ENCODE results near the gene IQCM.

IQCM gene, protein sequence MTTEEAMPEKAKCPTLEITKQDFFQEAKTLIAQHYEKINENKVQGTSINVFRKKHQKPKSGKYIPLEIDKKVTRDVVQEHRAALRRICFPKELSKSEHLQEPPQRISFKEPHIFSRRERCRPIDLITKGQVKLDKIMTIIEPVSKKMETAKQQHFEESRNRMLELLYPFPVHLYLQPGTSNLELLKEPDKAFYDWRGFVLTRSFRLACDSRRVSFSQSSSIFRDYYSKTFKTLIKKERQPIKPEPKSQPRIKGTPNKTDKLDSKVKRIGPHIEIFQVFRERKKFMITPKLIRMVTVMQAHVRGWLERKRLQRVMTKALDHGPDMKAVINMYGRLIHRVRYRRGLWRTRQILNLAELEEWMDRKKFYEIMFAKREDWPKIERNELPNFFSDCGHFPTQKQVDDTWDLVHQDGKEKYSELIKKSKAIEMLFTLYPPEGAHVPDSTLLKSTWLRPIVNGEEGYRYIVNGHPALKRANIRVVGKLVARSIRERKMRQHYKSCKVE

DNA sequence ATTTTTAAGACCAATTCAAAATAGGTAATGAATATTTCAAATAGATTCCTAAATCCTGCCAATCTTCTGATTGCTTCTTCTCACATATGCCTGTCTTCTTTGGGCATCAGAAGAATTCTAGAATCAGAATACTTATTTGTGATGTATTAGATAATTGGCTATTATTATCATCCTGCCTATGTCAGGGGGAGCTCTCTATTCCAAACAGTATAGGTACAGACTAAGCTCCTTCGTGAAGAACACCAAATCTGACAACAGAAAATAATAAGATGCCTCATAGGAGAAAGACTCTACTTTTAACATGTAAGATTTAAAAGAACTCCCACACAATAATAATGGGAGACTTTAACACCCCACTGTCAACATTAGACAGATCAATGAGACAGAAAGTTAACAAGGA, at the start of gene IQCM:
TSS of gene IQCM (minus strand) at position 101 of the 400 bp plus-strand sequence. CDS start 73,152 bp downstream, outside the sequence.
- no peak for DNase-seq

DNA sequence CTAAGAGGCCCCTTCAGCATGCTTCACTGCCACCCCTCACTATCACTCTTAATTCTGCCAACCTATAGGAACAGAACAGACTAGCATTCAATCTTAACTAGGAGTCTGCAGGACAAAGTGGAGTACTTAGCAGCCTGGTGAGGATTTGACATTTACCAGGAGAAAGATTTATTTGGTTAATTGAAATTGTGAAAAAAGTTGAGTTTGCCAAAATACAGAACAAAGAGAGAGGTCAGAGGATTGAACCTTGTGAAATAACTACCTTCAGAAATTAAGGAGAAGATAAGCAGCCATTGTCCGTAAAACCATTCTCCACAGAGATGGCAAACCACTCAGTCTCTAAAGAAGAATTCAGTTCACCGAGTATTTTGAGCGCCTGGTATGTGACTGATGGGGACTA, 41.8 kb upstream of the IQCM start:
- no peak for DNase-seq

- peak; percentile 34 for DNase-seq
These were observed 30.1 kb upstream of the IQCM start for GRCh38 chr4:149845743-149846142.

DNA sequence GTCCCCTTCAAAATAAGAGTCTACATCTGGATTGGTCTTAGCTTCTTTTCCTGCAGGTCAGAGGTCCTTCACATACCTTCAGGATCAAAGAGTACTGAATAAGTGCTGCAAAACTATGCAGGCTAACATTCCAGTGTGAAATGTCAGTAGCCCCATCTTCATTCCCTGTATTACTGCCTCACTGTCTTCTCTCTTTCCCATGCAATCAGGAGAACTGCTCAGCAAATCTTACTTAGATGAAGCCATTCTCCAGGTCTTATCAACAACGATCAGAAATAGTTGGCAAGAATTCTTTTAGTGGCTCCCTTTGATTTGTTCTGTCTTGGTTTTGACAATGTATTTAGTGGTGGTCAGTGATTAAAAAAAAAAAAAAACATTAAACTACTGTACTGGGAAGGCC, 26.0 kb upstream of the IQCM start:
- no peak for DNase-seq

DNA sequence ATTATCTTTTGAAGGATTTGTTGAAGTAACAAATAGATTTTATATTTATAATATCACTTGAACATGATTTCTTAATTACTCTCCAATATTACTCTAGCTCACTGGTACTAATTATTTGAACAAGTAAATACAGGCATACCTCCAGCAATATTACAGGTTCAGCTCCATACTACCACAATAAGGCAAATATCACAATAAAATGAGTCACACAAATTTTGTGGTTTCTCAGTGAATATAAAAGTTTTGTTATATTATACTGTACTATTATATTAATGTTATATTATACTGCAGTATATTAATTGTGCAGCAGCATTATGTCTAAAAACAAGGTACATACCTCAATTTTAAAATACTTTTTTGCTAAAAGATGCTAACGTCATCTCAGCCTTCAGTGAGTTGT, 22.4 kb upstream of the IQCM start:
- no peak for DNase-seq

- no peak for DNase-seq
These were observed 20.9 kb upstream of the IQCM start for GRCh38 chr4:149836546-149836945.

DNA sequence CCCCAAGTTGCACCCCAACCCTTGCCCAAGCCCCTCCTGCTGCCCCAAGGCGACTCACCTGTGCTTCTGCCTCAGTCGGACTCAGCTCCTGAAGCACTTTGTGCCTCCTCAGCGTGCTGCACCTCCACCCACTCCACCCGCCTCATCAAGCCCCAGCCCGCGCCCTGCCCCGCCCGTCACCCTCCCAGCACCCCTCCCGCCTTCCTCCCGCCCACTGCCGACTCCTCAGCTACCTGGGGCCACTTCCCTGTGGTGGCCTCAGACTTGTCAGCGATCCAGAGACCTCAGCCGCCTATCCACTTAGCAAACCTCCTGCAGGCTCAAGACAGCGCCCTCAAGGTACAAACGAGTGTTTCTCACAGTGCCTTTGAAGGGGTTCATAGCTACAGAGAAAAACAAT, 19.6 kb upstream of the IQCM start:
- no peak for DNase-seq

DNA sequence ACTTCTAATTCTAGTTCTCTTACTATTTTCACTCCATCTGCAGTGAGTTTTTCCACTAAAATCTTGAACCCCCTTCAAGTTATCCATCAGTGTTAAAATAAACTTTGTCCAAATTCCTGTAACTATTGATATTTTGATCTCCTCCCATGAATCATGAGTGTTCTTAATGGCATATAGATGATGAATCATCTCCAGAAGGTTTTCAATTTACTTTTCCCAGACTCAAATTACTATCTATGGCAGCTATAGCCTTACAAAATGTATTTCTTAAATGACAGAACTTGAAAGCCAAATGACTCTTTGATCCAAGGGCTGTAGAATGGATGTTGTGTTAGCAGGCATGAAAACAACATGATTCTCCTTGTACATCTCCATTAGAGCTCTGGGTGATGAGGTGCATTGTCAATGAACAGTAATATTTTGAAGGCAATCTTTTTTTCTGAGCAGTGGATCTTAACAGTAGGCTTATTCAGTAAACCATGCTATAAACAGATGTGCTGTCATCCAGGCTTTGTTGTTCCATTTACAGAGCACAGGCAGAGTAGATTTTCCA, 16.1 kb upstream of the IQCM start:
- no peak for DNase-seq

- no peak for DNase-seq
These were observed 15.2 kb upstream of the IQCM start for GRCh38 chr4:149830823-149831222.

- DNase-seq = no peak
These were observed 9.7 kb upstream of the IQCM start for GRCh38 chr4:149825336-149825735.

DNA sequence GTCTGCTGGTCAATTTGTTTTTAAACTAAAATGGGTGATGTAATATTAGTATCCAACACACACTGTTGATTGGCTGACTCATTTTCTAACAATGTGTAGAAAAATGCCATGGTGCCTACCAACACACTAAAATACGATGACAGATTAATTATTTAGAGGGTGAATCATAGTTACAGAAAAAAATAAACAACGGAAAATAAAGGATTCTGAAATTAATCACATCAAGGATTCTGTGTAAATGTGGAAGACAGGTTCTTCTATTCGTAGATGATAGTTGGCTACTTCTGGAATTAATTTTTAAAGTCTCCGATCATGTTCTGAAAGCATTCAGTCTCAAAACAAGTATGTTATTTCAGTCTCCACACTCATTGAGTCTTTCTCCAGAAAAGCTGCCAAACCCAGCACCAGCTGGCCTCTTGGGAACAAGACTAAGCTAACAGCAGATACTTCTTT, 8.2 kb upstream of the IQCM start:
- no peak for DNase-seq

GRCh38 chr4:149801416-149801815, 14.2 kb downstream of the IQCM start:
- no peak for DNase-seq

- no peak for DNase-seq
These were observed 16.1 kb downstream of the IQCM start for GRCh38 chr4:149799546-149799945.

DNA sequence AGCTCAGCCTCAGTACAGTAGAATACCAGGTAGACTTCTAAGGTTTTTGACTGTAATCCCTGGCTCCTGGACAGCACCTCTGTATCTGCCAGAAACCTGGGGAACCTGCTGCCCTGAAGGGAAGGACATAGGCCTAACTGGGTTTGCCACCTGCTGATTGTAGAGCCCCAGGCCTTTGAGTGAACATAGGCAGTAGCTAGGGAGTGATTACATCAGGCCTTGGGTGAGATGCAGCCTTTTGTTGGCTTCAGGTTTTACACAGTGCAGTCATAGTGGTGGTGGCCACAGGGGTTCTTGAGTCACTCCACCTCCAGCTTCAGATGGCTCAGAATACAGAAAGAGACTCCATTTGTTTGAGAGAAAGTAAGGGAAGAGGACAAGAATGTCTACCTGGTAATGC, 19.3 kb downstream of the IQCM start:
- no peak for DNase-seq

DNA sequence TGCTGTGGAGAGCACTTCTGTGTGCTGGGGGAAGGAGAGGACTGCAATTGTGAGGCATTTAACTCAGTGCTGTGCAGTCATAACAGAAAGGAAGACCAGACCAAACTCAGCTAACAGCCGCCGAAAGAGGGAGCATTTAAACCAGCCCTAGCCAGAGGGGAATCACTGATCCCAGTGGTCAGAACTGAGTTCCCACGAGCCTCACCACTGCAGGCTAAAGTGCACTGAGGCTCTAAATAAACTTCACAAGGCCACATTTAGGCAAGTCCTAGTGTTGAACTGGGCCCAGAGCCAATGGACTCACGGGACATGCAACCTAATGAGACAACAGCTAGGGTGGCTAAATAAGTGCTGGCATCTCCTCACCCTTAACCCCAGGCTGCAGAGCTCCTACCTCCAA, 20.4 kb downstream of the IQCM start:
- DNase-seq = no peak

DNA sequence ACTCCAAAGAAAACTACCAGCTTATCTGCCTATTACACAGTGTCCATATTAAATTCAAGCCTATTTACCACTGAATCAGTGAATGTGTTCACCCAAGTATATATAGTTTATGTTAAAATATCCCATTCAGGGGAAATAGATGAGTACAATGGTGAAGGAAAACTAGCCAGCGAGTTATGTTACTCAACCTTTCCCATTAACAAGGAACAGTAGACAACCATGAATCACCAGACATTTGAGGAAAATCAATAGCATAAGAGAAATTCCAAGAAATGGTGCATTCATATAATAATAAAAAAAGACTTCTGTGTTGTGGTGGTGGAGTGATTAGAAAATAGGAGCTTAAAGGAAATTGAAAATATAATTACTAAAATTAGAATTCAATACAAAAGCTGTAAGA, 21.3 kb downstream of the IQCM start:
- DNase-seq = no peak

GRCh38 chr4:149793459-149793858, 22.2 kb downstream of the IQCM start:
- no peak for DNase-seq

GRCh38 chr4:149791851-149792250, 23.8 kb downstream of the IQCM start:
- no peak for DNase-seq

GRCh38 chr4:149790172-149790907, 25.3 kb downstream of the IQCM start:
- no peak for DNase-seq

GRCh38 chr4:149788300-149788699, 27.3 kb downstream of the IQCM start:
- no peak for DNase-seq

DNA sequence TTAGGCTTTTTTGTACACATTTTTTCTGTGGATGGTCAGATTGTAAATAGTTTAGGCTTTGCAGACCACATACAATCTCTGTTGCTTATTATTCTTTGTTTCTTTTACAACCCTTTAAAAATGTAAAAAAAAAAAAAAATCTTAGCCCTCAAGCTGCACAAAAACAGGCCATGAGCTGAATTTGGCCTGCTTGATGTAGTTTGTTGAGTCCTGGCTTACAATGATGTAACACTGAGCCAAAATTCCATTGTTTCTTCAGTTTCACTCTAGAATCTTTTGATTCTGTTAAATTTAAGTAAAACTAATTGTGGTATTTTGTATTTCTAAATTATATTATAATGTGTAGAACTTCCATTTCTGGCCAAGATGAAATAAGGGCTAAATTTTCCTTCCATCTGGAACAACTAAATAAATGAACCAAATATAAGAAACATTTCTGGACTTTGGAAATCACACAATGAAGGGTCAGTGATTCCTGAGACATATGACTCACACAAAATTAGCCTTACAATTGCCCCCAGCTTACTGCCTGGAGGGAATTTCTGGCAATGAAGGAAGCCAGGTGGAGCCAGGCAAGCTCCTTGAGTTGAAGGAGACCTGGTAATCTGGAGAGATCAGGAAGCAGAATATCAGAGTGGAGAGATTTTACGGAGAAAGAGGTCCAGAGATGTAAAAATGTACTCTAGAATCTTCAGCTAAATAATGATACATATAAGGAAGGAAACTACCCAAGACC, 29.8 kb downstream of the IQCM start:
- no peak for DNase-seq

DNA sequence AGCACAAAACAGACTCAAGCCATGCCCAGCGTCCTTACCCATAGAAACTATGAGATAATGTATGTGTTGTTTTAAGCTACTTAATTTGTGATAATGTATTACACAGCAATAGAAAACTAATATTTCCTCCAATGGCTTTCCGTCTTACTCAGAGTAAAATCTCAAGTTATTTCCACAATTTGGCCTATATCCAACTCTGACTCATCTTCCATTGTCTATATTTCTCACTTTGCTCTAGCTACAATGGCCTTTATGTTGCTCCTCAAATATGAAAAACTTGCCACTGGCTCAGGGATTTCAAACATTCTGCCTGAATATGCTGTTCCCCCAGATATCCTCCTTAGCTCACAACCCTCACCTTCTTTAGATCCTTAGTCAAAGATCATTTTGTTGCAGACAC, 31.6 kb downstream of the IQCM start:
- DNase-seq = no peak

- DNase-seq = no peak
These were observed 34.5 kb downstream of the IQCM start for GRCh38 chr4:149781150-149781549.
